ENCODE results near the gene PGLYRP2. TPM values are rescaled to one million over a fixed set of nuclear protein-coding genes. Genes with fewer than 3 reads are reported as not detected.

PGLYRP2 gene
- total and polyA plus RNA-seq, 2 donors (not counting 3 experiments of a cell fraction or from before 2014, with no cell fraction given) = 0.03 to 0.18 TPM

DNA sequence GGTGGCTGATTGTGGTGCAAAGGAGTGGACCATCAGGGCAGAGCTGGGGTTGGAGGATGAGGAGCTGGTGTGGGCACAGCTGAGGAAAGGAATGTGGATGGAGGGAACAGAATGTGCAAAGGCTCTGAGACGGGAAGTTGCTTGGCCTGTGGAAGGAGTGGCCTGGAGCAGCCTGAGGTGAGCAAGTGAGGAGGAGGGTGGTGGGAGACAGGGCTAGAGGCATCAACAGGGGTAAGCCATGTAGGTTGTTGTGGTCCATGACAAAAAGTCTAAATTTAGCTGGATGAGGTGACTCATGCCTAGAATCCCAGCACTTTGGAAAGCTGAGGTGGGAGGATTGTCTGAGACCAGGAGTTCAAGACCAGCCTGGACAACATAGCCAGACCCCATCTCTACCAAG is 38.5 kb upstream of the PGLYRP2 start:
- Histone ChIP-seq H3K27ac (ENCODE audit: insufficient read depth, low read depth, low read length) (no peak overlapping the region), H3K4me3 (replicated peaks in 1 of 3; ENCODE audit: insufficient read depth in 1 of 3, low read depth in 1 of 3, low read length in 3 of 3) (no peak overlapping the region), H4K20me1 (replicated peaks; ENCODE audit: control insufficient read depth, extremely low read depth, insufficient read depth, low read length) (no peaks in the 10 kb centered on the region), H3K36me3 (ENCODE audit: control insufficient read depth in 2 of 2, extremely low read depth in 1 of 2, insufficient read depth in 2 of 2, low read length in 2 of 2) (no peaks in the 10 kb centered on the region), H3K4me1 (ENCODE audit: control insufficient read depth, extremely low read depth, insufficient read depth, low read length) (no peaks in the 10 kb centered on the region), H3K79me2 (ENCODE audit: control insufficient read depth, insufficient read depth, low read length) (no peaks in the 10 kb centered on the region), H3K4me2 (ENCODE audit: insufficient read depth, low read length) (no peak overlapping the region), H3K9ac (replicated peaks; ENCODE audit: extremely low read depth, insufficient read depth, low read length) (no peak overlapping the region), H3K9me3 (replicated peaks; ENCODE audit: control insufficient read depth, insufficient read depth, low read length) (no peaks in the 10 kb centered on the region), H3K27me3 (ENCODE audit: control insufficient read depth in 2 of 2, insufficient read depth in 2 of 2, low read length in 2 of 2) (no peaks in the 10 kb centered on the region), H3K9me1 (replicated peaks; ENCODE audit: control insufficient read depth, extremely low read depth, insufficient read depth, low read length) (no peaks in the 10 kb centered on the region), H2AFZ (ENCODE audit: low read depth, low read length) (no peak overlapping the region)
- CTCF ChIA-PET = no interaction called here
- dilution Hi-C loops (cut with MboI; ENCODE audit: extremely low pct_ligation_motif_present, low sequenced_read_pairs) (no loop called here), intact Hi-C loops (cut with micrococcal nuclease) (no loop called here)
- no peak for FAIRE-seq
- BruUV-seq (replicated peaks) = no TSS peak
- TF ChIP-seq POLR2AphosphoS5 (IDR thresholded peaks at IDR 0.05; ENCODE audit: insufficient read depth, low read depth, low read length) = no peak
- no peak for TF ChIP-seq FOS (IDR thresholded peaks at IDR 0.05; ENCODE audit: borderline replicate concordance, insufficient read depth, low read length)
- TF ChIP-seq, protein P1, sequence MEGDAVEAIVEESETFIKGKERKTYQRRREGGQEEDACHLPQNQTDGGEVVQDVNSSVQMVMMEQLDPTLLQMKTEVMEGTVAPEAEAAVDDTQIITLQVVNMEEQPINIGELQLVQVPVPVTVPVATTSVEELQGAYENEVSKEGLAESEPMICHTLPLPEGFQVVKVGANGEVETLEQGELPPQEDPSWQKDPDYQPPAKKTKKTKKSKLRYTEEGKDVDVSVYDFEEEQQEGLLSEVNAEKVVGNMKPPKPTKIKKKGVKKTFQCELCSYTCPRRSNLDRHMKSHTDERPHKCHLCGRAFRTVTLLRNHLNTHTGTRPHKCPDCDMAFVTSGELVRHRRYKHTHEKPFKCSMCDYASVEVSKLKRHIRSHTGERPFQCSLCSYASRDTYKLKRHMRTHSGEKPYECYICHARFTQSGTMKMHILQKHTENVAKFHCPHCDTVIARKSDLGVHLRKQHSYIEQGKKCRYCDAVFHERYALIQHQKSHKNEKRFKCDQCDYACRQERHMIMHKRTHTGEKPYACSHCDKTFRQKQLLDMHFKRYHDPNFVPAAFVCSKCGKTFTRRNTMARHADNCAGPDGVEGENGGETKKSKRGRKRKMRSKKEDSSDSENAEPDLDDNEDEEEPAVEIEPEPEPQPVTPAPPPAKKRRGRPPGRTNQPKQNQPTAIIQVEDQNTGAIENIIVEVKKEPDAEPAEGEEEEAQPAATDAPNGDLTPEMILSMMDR (IDR thresholded peaks at IDR 0.05; ENCODE audit: extremely low read depth in 1 of 2, insufficient read depth in 1 of 2, low read depth in 1 of 2, low read length in 2 of 2) = no peak
- no peak for TF ChIP-seq POLR2A (IDR thresholded peaks at IDR 0.05; ENCODE audit: low read depth, low read length)
- TF ChIP-seq GATA2 (IDR thresholded peaks at IDR 0.05; ENCODE audit: insufficient read depth, insufficient read length, low read depth, low read length) = no peak
- TF ChIP-seq, protein P2, sequence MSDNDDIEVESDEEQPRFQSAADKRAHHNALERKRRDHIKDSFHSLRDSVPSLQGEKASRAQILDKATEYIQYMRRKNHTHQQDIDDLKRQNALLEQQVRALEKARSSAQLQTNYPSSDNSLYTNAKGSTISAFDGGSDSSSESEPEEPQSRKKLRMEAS (IDR thresholded peaks at IDR 0.05; ENCODE audit: insufficient read depth, insufficient read length) = no peak
- TF ChIP-seq EZH2 (IDR thresholded peaks at IDR 0.05; ENCODE audit: borderline replicate concordance, low read depth, low read length, severe bottlenecking) = no peak
- no peak for TF ChIP-seq MYC (IDR thresholded peaks at IDR 0.05; ENCODE audit: low read depth, low read length)
- no peak for TF ChIP-seq JUN (IDR thresholded peaks at IDR 0.05; ENCODE audit: borderline replicate concordance, insufficient read depth, insufficient read length, low read depth)
- POLR2A ChIA-PET = interaction anchor here (0.7 kb wide), 2 partner anchors 21 to 99 kb away, joined by 3 to 5 read pairs; partner anchors contain the start of gene AKAP8L
- DNase-seq (ENCODE audit: low read depth, low spot score) = no peak
